H1 (cell line): ENCODE results near the gene NKD2. TPM values are rescaled to one million over a fixed set of nuclear protein-coding genes. Genes with fewer than 3 reads are reported as not detected.

Source experiments
- CTCF ChIA-PET: fragments of 300-600 bp; sonication (Branson Sonifier 250); formaldehyde crosslinking; loops from one replicate; lab custom pipeline; 2021; ENCODE audit not compliant: partially characterized antibody; lab: Charles Lee
- POLR2A ChIA-PET: fragments of 300-600 bp; sonication (Branson Sonifier 250); formaldehyde crosslinking; loops from one replicate; lab custom pipeline; 2021; ENCODE audit warnings: inconsistent platforms; ENCODE audit not compliant: partially characterized antibody; lab: Charles Lee
- DNase-seq, 2 experiments: peaks; one replicate each; pipeline versions ENCODE4 v3.0.0 to v3.0.0-alpha.2; 2010 to 2022; ENCODE audit warnings: low spot score in 2 of 2, low read depth in 1 of 2, mixed read lengths in 1 of 2
- FAIRE-seq: peaks from 2 replicates; lab custom pipeline; 2011; peaks lifted over from hg19 to GRCh38; lab: Jason Lieb, UNC
- H2AFZ ChIP-seq: 2 replicates; pipeline ENCODE4 v1.8.1; 2012; ENCODE audit warnings: low read length, inconsistent platforms
- H2AK5ac ChIP-seq: 2 replicates; pipeline ENCODE4 v1.6.1; 2013; ENCODE audit warnings: low read depth, low read length
- H2BK120ac ChIP-seq: replicated peaks from 2 replicates; pipeline ENCODE3; 2013; ENCODE audit warnings: low read depth, low read length, inconsistent platforms
- H2BK12ac ChIP-seq: 2 replicates; pipeline ENCODE4 v1.6.1; 2013; ENCODE audit warnings: low read depth, low read length
- H2BK15ac ChIP-seq: 2 replicates; pipeline ENCODE4 v1.6.1; 2013; ENCODE audit warnings: low read length
- H2BK20ac ChIP-seq: 2 replicates; pipeline ENCODE4 v1.6.1; 2013; ENCODE audit warnings: low read length
- H2BK5ac ChIP-seq: 2 replicates; pipeline ENCODE4 v1.6.1; 2013; ENCODE audit warnings: low read depth, low read length
- H3K14ac ChIP-seq: 2 replicates; pipeline ENCODE4 v1.6.1; 2013; ENCODE audit warnings: inconsistent platforms; ENCODE audit not compliant: insufficient read length
- H3K18ac ChIP-seq: 2 replicates; pipeline ENCODE4 v1.6.1; 2013; ENCODE audit warnings: low read length; ENCODE audit errors: extremely low read depth
- H3K23ac ChIP-seq: 2 replicates; pipeline ENCODE4 v1.6.1; 2013; ENCODE audit warnings: inconsistent platforms; ENCODE audit not compliant: insufficient read length
- H3K23me2 ChIP-seq: 2 replicates; pipeline ENCODE4 v1.6.1; 2013; ENCODE audit warnings: low read depth, low read length
- H3K27ac ChIP-seq: 2 replicates; pipeline ENCODE4 v1.6.1; 2011; ENCODE audit warnings: low read depth, low read length, inconsistent platforms
- H3K27me3 ChIP-seq, 4 experiments: replicated peaks in 1 of 4; 1 replicate in 1 of 4; 2 replicates in 3 of 4; pipeline versions ENCODE4 v1.6.1 to v1.8.1; 2011 to 2013; ENCODE audit warnings: low read length in 3 of 4, mild to moderate bottlenecking in 3 of 4, inconsistent platforms in 2 of 4, mixed read lengths in 2 of 4, moderate library complexity in 1 of 4; ENCODE audit not compliant: control insufficient read depth in 3 of 4, insufficient read depth in 3 of 4; ENCODE audit errors: extremely low read depth in 1 of 4
- H3K36me3 ChIP-seq, 4 experiments: 2 replicates each; pipeline versions ENCODE4 v1.6.1 to v1.8.1; 2011 to 2013; ENCODE audit warnings: mild to moderate bottlenecking in 4 of 4, low read length in 3 of 4, moderate library complexity in 2 of 4, control low read depth in 1 of 4, inconsistent platforms in 1 of 4; ENCODE audit not compliant: insufficient read depth in 4 of 4, control insufficient read depth in 2 of 4
- H3K4ac ChIP-seq: replicated peaks from 2 replicates; pipeline ENCODE3; 2013; ENCODE audit warnings: low read length, low read depth, mixed read lengths, inconsistent platforms; ENCODE audit not compliant: insufficient read length
- H3K4me1 ChIP-seq, 4 experiments: replicated peaks in 1 of 4; 1 replicate in 1 of 4; 2 replicates in 3 of 4; pipeline versions ENCODE4 v1.6.1 to v1.8.1; 2011 to 2013; ENCODE audit warnings: low read length in 3 of 4, inconsistent platforms in 2 of 4, mixed read lengths in 1 of 4; ENCODE audit not compliant: insufficient read depth in 4 of 4, control insufficient read depth in 3 of 4
- H3K4me2 ChIP-seq, 2 experiments: 2 replicates each; pipeline versions ENCODE4 v1.6.1 to v1.8.1; 2011 to 2013; ENCODE audit warnings: low read depth in 2 of 2, low read length in 2 of 2, control low read depth in 1 of 2, inconsistent platforms in 1 of 2, mild to moderate bottlenecking in 1 of 2; ENCODE audit not compliant: insufficient read depth in 1 of 2
- H3K4me3 ChIP-seq, 4 experiments: fragments of 200-600, 300-600 bp in 1 of 4; sonication (generic), shearing (Covaris generic), sonication (Bioruptor Twin) in 1 of 4; 2 replicates each; pipeline versions ENCODE4 v1.5.1 to v1.8.1; 2011 to 2016; ENCODE audit warnings: low read length in 4 of 4, low read depth in 3 of 4, control low read depth in 2 of 4, inconsistent platforms in 2 of 4, mild to moderate bottlenecking in 2 of 4, mixed read lengths in 1 of 4, moderate library complexity in 1 of 4; ENCODE audit not compliant: insufficient read depth in 2 of 4; ENCODE audit errors: extremely low read depth in 1 of 4
- H3K56ac ChIP-seq: replicated peaks from 2 replicates; pipeline ENCODE3; 2013; ENCODE audit warnings: low read depth, mild to moderate bottlenecking, mixed read lengths, low read length, inconsistent platforms; ENCODE audit not compliant: insufficient read length
- H3K79me1 ChIP-seq: 2 replicates; pipeline ENCODE4 v1.6.1; 2013; ENCODE audit warnings: low read depth, low read length, control low read depth
- H3K79me2 ChIP-seq, 2 experiments: 2 replicates each; pipeline versions ENCODE4 v1.6.1 to v1.8.1; 2012 to 2013; ENCODE audit warnings: low read length in 2 of 2, mild to moderate bottlenecking in 2 of 2, inconsistent platforms in 1 of 2; ENCODE audit not compliant: insufficient read depth in 2 of 2, control insufficient read depth in 1 of 2
- H3K9ac ChIP-seq, 4 experiments: replicated peaks in 1 of 4; 1 replicate in 1 of 4; 2 replicates in 3 of 4; pipeline versions ENCODE4 v1.6.1 to v1.8.1; 2011 to 2013; ENCODE audit warnings: low read depth in 3 of 4, low read length in 3 of 4, control low read depth in 2 of 4, mild to moderate bottlenecking in 2 of 4, moderate library complexity in 2 of 4, inconsistent platforms in 1 of 4; ENCODE audit errors: extremely low read depth in 1 of 4
- H3K9me3 ChIP-seq, 2 experiments: 2 replicates each; pipeline versions ENCODE4 v1.6.1 to v1.8.1; 2012 to 2013; ENCODE audit warnings: mild to moderate bottlenecking in 2 of 2, moderate library complexity in 2 of 2, control low read depth in 1 of 2, inconsistent platforms in 1 of 2, low read depth in 1 of 2, low read length in 1 of 2, mixed read lengths in 1 of 2; ENCODE audit not compliant: insufficient read depth in 2 of 2
- H4K20me1 ChIP-seq, 2 experiments: replicated peaks in 1 of 2; 2 replicates each; pipeline versions ENCODE3 to v1.8.1; 2011 to 2013; ENCODE audit warnings: inconsistent platforms in 2 of 2, low read length in 2 of 2, mild to moderate bottlenecking in 1 of 2; ENCODE audit not compliant: insufficient read depth in 2 of 2, control insufficient read depth in 1 of 2
- H4K5ac ChIP-seq: 2 replicates; pipeline ENCODE4 v1.6.1; 2013; ENCODE audit warnings: low read length, low read depth, mixed read lengths, inconsistent platforms; ENCODE audit not compliant: insufficient read length
- H4K8ac ChIP-seq: 2 replicates; pipeline ENCODE4 v1.8.0; 2013; ENCODE audit warnings: mild to moderate bottlenecking, moderate library complexity, low read length, inconsistent platforms; ENCODE audit not compliant: insufficient read depth; ENCODE audit errors: extremely low read depth
- H4K91ac ChIP-seq: replicated peaks from 2 replicates; pipeline ENCODE3; 2013; ENCODE audit warnings: low read length, mixed read lengths, inconsistent platforms; ENCODE audit not compliant: insufficient read length
- E2F6 ChIP-seq: IDR thresholded peaks from 2 replicates; pipeline ENCODE4 v1.6.1; 2012; ENCODE audit warnings: inconsistent platforms
- EP300 ChIP-seq, 2 experiments: IDR thresholded peaks; 1 replicate in 1 of 2; 2 replicates in 1 of 2; pipeline ENCODE4 v1.6.1; 2011 to 2012; ENCODE audit warnings: low read depth in 2 of 2, low read length in 2 of 2, mild to moderate bottlenecking in 2 of 2, borderline replicate concordance in 1 of 2, inconsistent platforms in 1 of 2, moderate library complexity in 1 of 2
- RAD21 ChIP-seq, 2 experiments: IDR thresholded peaks in 1 of 2; conservative IDR thresholded peaks in 1 of 2; 2 replicates each; pipeline ENCODE4 v1.6.1; 2011; ENCODE audit warnings: low read depth in 2 of 2, low read length in 2 of 2, improper control_type of control experiment in 1 of 2, inconsistent platforms in 1 of 2, mild to moderate bottlenecking in 1 of 2, moderate library complexity in 1 of 2
- SIX5 ChIP-seq: IDR thresholded peaks from 2 replicates; pipeline ENCODE4 v1.6.1; 2011; ENCODE audit warnings: mild to moderate bottlenecking, low read depth, low read length
- YY1 ChIP-seq: IDR thresholded peaks from 2 replicates; pipeline ENCODE4 v1.6.1; 2011; ENCODE audit warnings: low read depth, mild to moderate bottlenecking, low read length
- WGBS, 2 experiments: shearing (Covaris generic) in 1 of 2; methylation state at CpG; one replicate each; pipeline versions ENCODE4 v1.1.6 to v1.1.7; 2013 to 2015; ENCODE audit warnings: low lambda C conversion rate in 2 of 2, mixed read lengths in 2 of 2, inconsistent platforms in 1 of 2, low coverage in 1 of 2, missing lambda C conversion rate in 1 of 2; ENCODE audit not compliant: insufficient replicate concordance in 2 of 2, insufficient coverage in 1 of 2, insufficient read length in 1 of 2; ENCODE audit errors: extremely low coverage in 1 of 2, missing lambda C conversion rate in 1 of 2; 5-methylcytosine and 5-hydroxymethylcytosine counted together
- polyA plus RNA-seq, 7 experiments: library from polyadenylated mRNA; depleted of rRNA in 3 of 7; stranded (reverse) in 5 of 7; unstranded in 2 of 7; fragments of >200 nt in 5 of 7; fragments of 200-250 nt in 2 of 7; gene quantifications; 1 replicate in 5 of 7; 2 replicates in 1 of 7; 4 replicates in 1 of 7; pipeline versions ENCODE4 v1.2.1 to v1.2.3, GENCODE V29; 2011 to 2013; ENCODE audit warnings: missing spikeins in 2 of 7, mixed read lengths in 2 of 7
- total RNA-seq: library from RNA; stranded (reverse); fragmentation: NEBNext Ultra II Directional; extraction: Animal tissue kit (Norgen Biotek cat#: 25700); gene quantifications from 2 replicates; pipeline ENCODE4 v1.2.1, GENCODE V29; 2021

Gene NKD2
- total and polyA plus RNA-seq, 2 of the 8 experiments (the other 6 are each of a cell fraction or from before 2014, with no cell fraction given): 5.5 to 7.9 TPM

- Histone ChIP-seq H3K36me3 (no peaks in the 10 kb centered on the region), H3K27me3 (no peaks in the 10 kb centered on the region), H3K4me2 (no peak overlapping the region), H3K9ac (no peak overlapping the region), H3K4me3 (no peak overlapping the region), H3K27ac (no peak overlapping the region), H2BK20ac (no peak overlapping the region), H3K4ac (no peak overlapping the region), H3K23me2 (no peaks in the 10 kb centered on the region), H2BK120ac (no peak overlapping the region), H2BK15ac (no peak overlapping the region), H3K79me2 (no peaks in the 10 kb centered on the region), H2BK5ac (no peak overlapping the region), H3K79me1 (no peaks in the 10 kb centered on the region), H2BK12ac (no peak overlapping the region), H3K4me1 (peaks cover 0 to 7% (median 5%) of the 10 kb centered on the region in 4 experiments; a peak in 4 of 7 replicates), H4K8ac (no peak overlapping the region), H3K56ac (no peak overlapping the region), H2AFZ (no peak overlapping the region), H4K5ac (no peak overlapping the region), H3K14ac (no peak overlapping the region), H3K9me3 (no peaks in the 10 kb centered on the region), H2AK5ac (no peak overlapping the region), H3K23ac (no peak overlapping the region), H4K20me1 (peaks cover 0 to 5% of the 10 kb centered on the region in 2 experiments), H4K91ac (no peak overlapping the region), H3K18ac (no peak overlapping the region)
- TF ChIP-seq EP300 (IDR thresholded peaks at IDR 0.05; ENCODE audit: borderline replicate concordance in 1 of 2, low read depth in 2 of 2, low read length in 2 of 2): no peak
- no peak for TF ChIP-seq RAD21 (IDR thresholded peaks at IDR 0.05 in 1 of 2, conservative IDR thresholded peaks at IDR 0.05 in 1 of 2; ENCODE audit: low read depth in 2 of 2, low read length in 2 of 2)
- TF ChIP-seq YY1: no peak
- TF ChIP-seq SIX5: no peak
- TF ChIP-seq E2F6: no peak
- ChIA-PET POLR2A (no interaction called here), CTCF (interaction anchor here (0.9 to 3.2 kb wide), 5 partner anchors 10 to 158 kb away, joined by 3 to 22 read pairs (median 5); partner anchors contain the start of gene NKD2)
- FAIRE-seq (no peak), DNase-seq (no peak)
- WGBS, 2 experiments: 91% methylated on average over 16 of the region's 16 CpGs; no CpG with 5 or more reads in 1 of the 2 experiments
Measured at GRCh38 chr5:1016476-1016875, 7.9 kb downstream of the NKD2 start.
